Measurements from ENCODE around the gene GARNL3.

The GARNL3 gene

GRCh38 chr9:127279717-127280285 lies 15.2 kb downstream of the GARNL3 start:
- no peak for DNase-seq (ENCODE audit: low read depth)

- no peak for DNase-seq (ENCODE audit: low read depth)
These were observed 16.5 kb downstream of the GARNL3 start for GRCh38 chr9:127280880-127281660.

DNA sequence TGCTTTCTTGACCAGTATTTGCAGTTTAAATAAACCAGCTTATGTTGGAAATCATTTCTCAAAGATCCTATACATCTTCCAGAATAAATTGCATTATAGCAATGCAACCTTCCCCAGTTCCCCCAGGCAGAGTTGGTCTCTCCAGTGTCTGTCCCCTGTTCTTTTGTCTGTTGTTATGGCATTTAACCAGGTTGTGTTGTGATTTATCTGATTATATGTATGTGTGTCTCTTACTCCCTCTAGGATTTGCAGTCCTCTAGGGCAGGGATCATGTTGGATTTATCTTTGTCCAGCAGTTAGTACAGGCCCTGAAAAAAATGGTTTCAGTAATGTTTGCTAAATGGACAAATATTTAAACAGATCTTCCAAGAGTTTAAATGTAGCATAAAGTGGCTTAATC lies 17.3 kb downstream of the GARNL3 start:
- no peak for DNase-seq (ENCODE audit: low read depth)

DNA sequence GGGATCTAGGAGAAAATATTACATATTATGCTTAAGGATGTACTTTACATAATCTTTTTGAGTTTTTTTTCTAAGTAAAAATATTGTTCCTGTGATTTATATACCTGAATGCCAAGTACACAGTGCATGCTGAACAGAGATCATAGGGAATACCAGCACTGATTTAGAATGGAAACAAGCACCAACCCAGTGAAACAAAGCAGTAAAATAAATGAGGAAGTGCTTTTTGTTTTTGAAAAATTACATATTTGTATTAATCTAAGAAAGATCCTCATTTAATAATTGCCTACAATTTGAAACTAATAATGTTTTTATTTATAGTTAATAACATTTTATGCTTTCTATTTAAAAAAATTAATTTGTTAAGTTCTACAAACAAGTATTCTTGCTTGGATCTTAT lies 18.0 kb downstream of the GARNL3 start:
- DNase-seq (ENCODE audit: low read depth) = no peak

DNA sequence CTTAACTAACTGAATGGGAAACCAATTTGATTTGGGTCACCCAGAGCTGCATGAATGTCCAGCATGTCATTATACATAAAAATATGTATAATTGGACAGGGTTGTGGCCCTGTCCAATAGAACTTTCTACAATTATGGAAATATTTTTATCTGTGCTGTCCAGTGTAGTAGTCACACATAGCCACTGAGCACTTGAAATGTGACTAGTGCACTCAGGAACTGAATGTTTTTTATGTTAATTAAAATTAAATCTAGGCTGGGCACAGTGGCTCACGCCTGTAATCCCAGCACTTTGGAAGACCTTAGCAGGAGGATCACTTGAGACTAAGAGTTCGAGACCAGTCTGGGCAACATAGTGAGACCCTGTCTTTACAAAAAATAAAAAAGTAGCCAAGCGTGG lies 18.6 kb downstream of the GARNL3 start:
- DNase-seq (ENCODE audit: low read depth) = no peak

GRCh38 chr9:127283917-127284497 lies 19.4 kb downstream of the GARNL3 start:
- no peak for DNase-seq (ENCODE audit: low read depth)

DNA sequence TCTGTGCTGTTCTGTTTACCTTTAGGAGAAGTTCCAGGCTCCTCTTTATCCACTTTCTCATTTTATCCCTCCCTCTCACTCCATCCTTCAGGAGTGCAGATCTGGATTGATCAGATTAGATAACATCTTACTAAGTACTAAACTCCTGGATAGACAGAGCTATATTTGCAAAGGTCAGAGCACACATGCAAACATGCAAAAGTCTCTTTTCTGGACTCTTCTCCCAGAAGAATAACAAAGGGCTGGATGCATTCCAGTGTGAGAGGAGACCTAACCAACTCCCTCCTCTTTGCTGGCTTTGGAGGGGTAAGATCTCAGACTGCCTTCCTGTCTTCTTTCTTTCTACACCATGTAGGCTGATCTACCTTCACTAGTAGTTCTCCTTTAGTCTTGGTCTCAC lies 21.4 kb downstream of the GARNL3 start:
- no peak for DNase-seq (ENCODE audit: low read depth)

- DNase-seq (ENCODE audit: low read depth) = no peak
These were observed 26.0 kb downstream of the GARNL3 start for GRCh38 chr9:127290561-127291065.

GRCh38 chr9:127291246-127291778 lies 26.7 kb downstream of the GARNL3 start:
- DNase-seq (ENCODE audit: low read depth) = no peak

- DNase-seq (ENCODE audit: low read depth) = no peak
These were observed 27.8 kb downstream of the GARNL3 start for GRCh38 chr9:127292415-127292814.

- no peak for DNase-seq (ENCODE audit: low read depth)
These were observed 28.8 kb downstream of the GARNL3 start for GRCh38 chr9:127293328-127293727.

GRCh38 chr9:127293767-127294166 lies 29.2 kb downstream of the GARNL3 start:
- DNase-seq (ENCODE audit: low read depth) = no peak

GRCh38 chr9:127295005-127295404 lies 30.4 kb downstream of the GARNL3 start:
- no peak for DNase-seq (ENCODE audit: low read depth)

DNA sequence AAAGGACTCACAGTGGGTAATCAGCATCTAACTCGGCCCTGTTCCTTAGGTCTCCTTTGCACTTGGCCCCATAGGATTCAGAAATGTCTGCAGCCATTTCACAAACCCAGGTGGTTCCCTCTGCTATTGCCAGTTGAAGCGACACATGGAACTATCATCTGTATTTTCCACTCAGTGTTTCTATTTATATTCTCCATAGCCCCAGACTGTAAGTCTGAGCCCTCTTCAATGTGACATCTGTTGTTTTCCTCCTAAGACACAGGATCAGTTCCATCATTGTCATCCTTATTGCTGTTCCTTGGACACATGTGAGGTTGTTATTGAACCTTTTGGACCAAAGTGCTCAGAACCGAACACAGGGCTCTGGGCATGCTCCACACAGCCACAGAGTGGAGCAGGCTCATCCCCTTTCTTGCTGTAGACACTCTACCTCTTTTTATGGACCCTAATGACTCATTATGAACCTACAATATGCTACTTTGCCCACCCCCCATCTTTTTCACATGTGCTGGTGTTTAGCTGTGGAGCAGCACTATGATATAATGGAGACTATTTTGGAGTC lies 36.4 kb downstream of the GARNL3 start:
- no peak for DNase-seq (ENCODE audit: low read depth)

DNA sequence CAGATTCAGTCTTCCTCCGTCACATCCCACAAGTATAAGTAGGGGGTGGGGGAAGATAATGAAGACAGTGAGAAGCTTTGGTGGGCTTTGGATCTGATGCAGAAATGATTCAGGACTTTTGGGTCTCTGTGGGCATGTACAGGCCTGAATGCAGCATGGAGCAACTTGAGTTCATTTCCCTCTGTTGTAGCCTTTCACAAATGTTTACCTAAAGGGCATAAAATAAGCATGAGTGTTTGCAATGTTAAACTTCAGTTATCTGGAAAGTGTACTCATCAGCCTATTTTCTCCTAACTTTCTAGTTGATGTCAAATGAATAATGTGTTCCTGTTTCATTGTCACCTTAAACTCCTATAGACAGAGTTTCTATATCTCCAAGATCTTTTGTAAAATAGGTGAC lies 39.3 kb downstream of the GARNL3 start:
- DNase-seq (ENCODE audit: low read depth) = no peak

GRCh38 chr9:127305206-127305837 lies 40.7 kb downstream of the GARNL3 start:
- DNase-seq (ENCODE audit: low read depth) = no peak

- no peak for DNase-seq (ENCODE audit: low read depth)
These were observed 41.3 kb downstream of the GARNL3 start for GRCh38 chr9:127305838-127306226.

- no peak for DNase-seq (ENCODE audit: low read depth)
These were observed 43.2 kb downstream of the GARNL3 start for GRCh38 chr9:127307802-127308201.

GRCh38 chr9:127308652-127309434 lies 44.3 kb downstream of the GARNL3 start:
- no peak for DNase-seq (ENCODE audit: low read depth)

GRCh38 chr9:127309715-127310114 lies 45.1 kb downstream of the GARNL3 start:
- no peak for DNase-seq (ENCODE audit: low read depth)

DNA sequence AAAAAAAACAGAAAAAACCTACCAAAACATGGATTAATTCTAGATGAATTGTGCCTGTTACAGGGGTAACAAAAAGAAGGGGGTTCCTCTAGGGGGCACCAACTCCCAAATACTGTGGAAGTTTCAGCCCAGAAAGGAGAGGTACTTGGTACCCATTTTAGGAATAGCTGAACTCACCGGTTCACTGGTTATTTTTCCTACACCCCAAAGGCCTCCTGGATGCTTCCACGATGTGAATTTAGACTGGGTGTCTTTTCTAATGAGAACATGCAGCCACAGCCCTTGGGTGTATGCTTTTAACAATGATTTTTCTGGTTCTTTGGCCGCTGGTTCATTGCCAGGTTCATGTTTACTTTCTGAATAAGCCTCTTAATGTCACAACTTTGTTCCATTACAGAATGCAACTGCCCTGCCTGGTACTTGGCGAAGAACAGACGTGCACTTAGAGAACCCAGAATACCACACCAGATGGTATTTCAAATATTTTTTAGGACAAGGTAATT lies 46.7 kb downstream of the GARNL3 start:
- DNase-seq (ENCODE audit: low read depth) = no peak
